ENCODE measurements around the gene MYRFL. TPM values are rescaled to one million over a fixed set of nuclear protein-coding genes. Genes with fewer than 3 reads are reported as not detected.
A peak's percentile ranks its signal among the peaks of the same experiment; 100 is the strongest.

MYRFL gene
- total RNA-seq, 1 experiment from 2014 or later: 1.3 TPM

GRCh38 chr12:69932676-69933552 lies 107.9 kb downstream of the MYRFL start (continued):
- TF ChIP-seq ZNF532 (CRISPR knock-in tag; IDR thresholded peaks at IDR 0.05; ENCODE audit: borderline replicate concordance) (peak; percentile 69; the same call in 1 of the 2 replicates), SP1 (CRISPR knock-in tag; conservative IDR thresholded peaks at IDR 0.05) (peak; percentile 51; the same call in 1 of the 2 replicates)

GRCh38 chr12:69934011-69934410 lies 109.0 kb downstream of the MYRFL start:
- Mint-ChIP-seq H3K4me3 (peak overlapping the region; percentile 18; the same call in 1 of the 2 replicates), H3K27me3 (ENCODE audit: low read depth) (no peaks in the 10 kb centered on the region), H3K27ac (peak overlapping the region; percentile 94), H3K36me3 (peaks cover 17% of the 10 kb centered on the region), H3K4me1 (peaks cover 74% of the 10 kb centered on the region), H3K9me3 (peaks cover 17% of the 10 kb centered on the region)
- DNase-seq (ENCODE audit: low spot score) (no peak), ATAC-seq (no peak)
- POLR2A ChIA-PET: no interaction called here
- CTCF ChIA-PET: no interaction called here
- 0 out of 2 replicates have a peak, but pooled peaks have one; percentile 64 for TF ChIP-seq STAT6 (CRISPR knock-in tag; conservative IDR thresholded peaks at IDR 0.05; ENCODE audit: low read depth)
- no peak for TF ChIP-seq FOXJ3 (CRISPR knock-in tag; IDR thresholded peaks at IDR 0.05; ENCODE audit: borderline replicate concordance)

- Mint-ChIP-seq H3K27ac (peak overlapping the region; percentile 81), H3K9me3 (peaks cover 24% of the 10 kb centered on the region), H3K4me1 (peaks cover 67% of the 10 kb centered on the region), H3K27me3 (ENCODE audit: low read depth) (no peaks in the 10 kb centered on the region), H3K4me3 (no peak overlapping the region), H3K36me3 (peaks cover 25% of the 10 kb centered on the region)
- ChIA-PET POLR2A (interaction anchor here (0.6 to 0.7 kb wide), 2 partner anchors 56 to 196 kb away, joined by 3 to 4 read pairs; no protein-coding TSS in a partner anchor), CTCF (interaction anchor here (0.6 to 1.2 kb wide), 2 partner anchors 30 to 35 kb away, joined by 4 read pairs; no protein-coding TSS in a partner anchor)
- TF ChIP-seq ZBTB21 (CRISPR knock-in tag; IDR thresholded peaks at IDR 0.05; ENCODE audit: borderline replicate concordance) (no peak), ZSCAN18 (CRISPR knock-in tag; IDR thresholded peaks at IDR 0.05) (no peak)
- DNase-seq (ENCODE audit: low spot score) (no peak), ATAC-seq (no peak)
Measured at GRCh38 chr12:69935651-69936100, 110.6 kb downstream of the MYRFL start.

GRCh38 chr12:69936214-69936731 lies 111.2 kb downstream of the MYRFL start:
- peak; percentile 57 for DNase-seq (ENCODE audit: low spot score)
- Mint-ChIP-seq H3K9me3 (peaks cover 24% of the 10 kb centered on the region), H3K27me3 (ENCODE audit: low read depth) (no peaks in the 10 kb centered on the region), H3K4me3 (peak overlapping the region; percentile 7), H3K27ac (peak overlapping the region; percentile 85), H3K36me3 (peaks cover 25% of the 10 kb centered on the region), H3K4me1 (peaks cover 63% of the 10 kb centered on the region)
- ATAC-seq: peak; percentile 69
- ChIA-PET CTCF (interaction anchor here (0.6 to 1.2 kb wide), 5 partner anchors 26 to 208 kb away, joined by 3 to 4 read pairs (median 3); no protein-coding TSS in a partner anchor), POLR2A (interaction anchor here (0.6 to 0.7 kb wide), 2 partner anchors 56 to 196 kb away, joined by 3 to 4 read pairs; no protein-coding TSS in a partner anchor)
- TF ChIP-seq MYBL2 (CRISPR knock-in tag; IDR thresholded peaks at IDR 0.05) (0 out of 2 replicates have a peak, but pooled peaks have one; percentile 33), E2F4 (CRISPR knock-in tag; IDR thresholded peaks at IDR 0.05; ENCODE audit: borderline replicate concordance, low read depth) (no peak)

All from WTC11 (cell line).